Adrenal gland (tissue), 12 donors: ENCODE data around the gene INPP5A. TPM values are rescaled to one million over a fixed set of nuclear protein-coding genes. Genes with fewer than 3 reads are reported as not detected.

ENCODE experiments used
- DNase-seq, 7 donors: peaks; one replicate each; pipeline ENCODE4 v3.0.0-alpha.2; 2019 to 2020
- H3K27ac ChIP-seq, 5 donors: fragments of 200-600 bp; sonication (generic) in 4 of 5; 1 replicate in 3 of 5; 2 replicates in 2 of 5; pipeline versions ENCODE4 v1.5.1 to v1.8.0; 2016 to 2020; ENCODE audit warnings: mild to moderate bottlenecking in 1 of 5
- H3K27me3 ChIP-seq: fragments of 200-600 bp; 2 replicates; pipeline ENCODE4 v1.8.0; 2021
- H3K36me3 ChIP-seq, 2 donors: fragments of 200-600 bp; replicated peaks in 1 of 2; 1 replicate in 1 of 2; 2 replicates in 1 of 2; pipeline versions ENCODE4 v1.5.1 to v1.8.0; 2018 to 2022
- H3K4me1 ChIP-seq, 2 donors: fragments of 200-600 bp; replicated peaks in 1 of 2; 1 replicate in 1 of 2; 2 replicates in 1 of 2; pipeline versions ENCODE4 v1.5.1 to v1.8.0; 2018 to 2021
- H3K4me3 ChIP-seq, 4 donors: fragments of 200-600 bp; sonication (generic) in 3 of 4; one replicate each; pipeline ENCODE4 v1.5.1; 2016 to 2018
- H3K9me3 ChIP-seq, 3 donors: fragments of 200-600 bp; sonication (generic) in 1 of 3; replicated peaks in 1 of 3; 1 replicate in 2 of 3; 2 replicates in 1 of 3; pipeline versions ENCODE4 v1.5.1 to v1.8.0; 2016 to 2021
- CTCF ChIP-seq, 6 experiments: fragments of 450-650 bp in 4 of 6; fragments of 200-600 bp in 2 of 6; sonication (generic) in 1 of 6; IDR thresholded peaks; 1 replicate in 5 of 6; 2 replicates in 1 of 6; pipeline versions ENCODE4 v1.5.1 to v1.8.0; 2016 to 2021; ENCODE audit warnings: antibody characterized with exemption in 6 of 6, mild to moderate bottlenecking in 2 of 6, moderate library complexity in 1 of 6
- POLR2A ChIP-seq, 2 donors: fragments of 450-650 bp; IDR thresholded peaks; one replicate each; pipeline ENCODE4 v1.6.1; 2017; ENCODE audit warnings: antibody characterized with exemption in 2 of 2, mild to moderate bottlenecking in 2 of 2, moderate library complexity in 1 of 2
- whole genome bisulfite sequencing, 4 donors: extraction: QIAGEN DNeasy Blood & Tissue Kit in 2 of 4; methylation state at CpG; one replicate each; pipeline versions ENCODE4 v1.1.5 to v1.1.7; 2013 to 2017; 5-methylcytosine and 5-hydroxymethylcytosine counted together
- intact Hi-C, 2 donors: fragments of 100-400 bp; cut with DNase I; formaldehyde crosslinking; loops; one replicate each; pipeline versions ENCODE4 v1.14.1 to v1.15.0; 2022 to 2023
- polyA plus RNA-seq, 3 donors: library from polyadenylated mRNA; stranded (reverse); fragments of 200-250 nt in 2 of 3; fragments of 350-450 nt in 1 of 3; fragmentation: Illumina TruSeq in 1 of 3; extraction: RNeasy Lipid Tissue Mini Kit (QIAGEN cat#74804) in 1 of 3; gene quantifications; one replicate each; pipeline ENCODE4 v1.2.3, GENCODE V29; 2013 to 2014
- total RNA-seq, 9 donors: library from RNA; depleted of rRNA in 4 of 9; stranded (reverse); fragments of >200 nt in 4 of 9; fragments of 120-200 nt in 1 of 9; fragmentation: NEBNext Ultra II Directional in 1 of 9; extraction: Animal tissue kit (Norgen Biotek cat#: 25700) in 1 of 9; gene quantifications; one replicate each; pipeline versions ENCODE4 v1.1.0 to v1.2.4, GENCODE V29; 2013 to 2023
- donor health status: healthy with polysubstance abuse.
- donor health status: Bipolar disorder and iron deficiency.
- donor health status: DM: yes; HTN: yes; CAD: no.
- donor health status: DM: no; HTN: no; CAD: no.
- donor health status: DM: no; HTN: no; CAD: no.
- donor health status: DM: yes; HTN: yes; CAD: no.

The INPP5A gene
- total and polyA plus RNA-seq, 12 donors: 13.5 to 62.9 (median 37.5) TPM

DNA sequence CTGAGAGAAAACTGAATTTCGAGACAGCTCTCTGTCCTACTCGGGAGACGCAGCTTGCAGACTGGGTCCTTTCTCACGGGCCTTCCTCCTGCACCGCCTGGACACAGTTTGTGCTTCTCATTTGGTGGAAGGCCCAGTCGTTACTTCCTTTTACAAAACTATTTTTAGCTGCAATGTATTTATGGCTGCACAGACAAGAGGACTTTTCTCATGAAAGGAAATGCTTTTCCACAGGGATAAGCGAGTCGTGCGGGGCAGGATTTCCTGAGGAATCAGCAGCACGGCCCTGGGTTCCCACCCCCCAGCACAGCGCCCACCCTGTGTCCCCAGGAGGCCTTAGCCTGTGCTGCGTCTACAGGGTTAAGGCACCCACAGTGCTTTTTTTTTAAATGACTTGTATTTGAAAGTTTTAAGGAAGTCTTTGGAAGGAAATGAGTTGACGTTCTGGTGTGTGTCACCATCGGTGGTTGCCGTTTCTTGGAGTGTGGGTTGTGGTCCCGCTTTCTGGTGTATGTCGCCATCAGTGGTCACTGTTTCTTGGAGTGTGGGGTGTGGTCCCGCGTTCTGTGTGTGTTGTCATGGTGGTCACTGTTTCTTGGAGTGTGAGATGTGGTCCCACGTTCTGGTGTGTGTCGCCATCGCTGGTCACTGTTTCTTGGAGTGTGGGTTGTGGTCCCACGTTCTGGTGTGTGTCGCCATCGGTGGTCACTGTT is 50.9 kb downstream of the INPP5A start:
- H3K4me3 ChIP-seq: no peak overlapping the region
- no peaks in the 10 kb centered on the region for H3K27me3 ChIP-seq
- H3K36me3 ChIP-seq: no peaks in the 10 kb centered on the region
- H3K9me3 ChIP-seq: no peaks in the 10 kb centered on the region
- intact Hi-C loops: no loop called here
- WGBS, 4 donors: 54 to 65% (median 63%) methylated on average over 25 of the region's 25 CpGs
- peak in 1 of 2 donors; percentile 24 for TF ChIP-seq POLR2A (IDR thresholded peaks at IDR 0.05)
- TF ChIP-seq CTCF (IDR thresholded peaks at IDR 0.05): no peak
- peak in 3 of 7 donors; percentile 56 to 77 (median 64) for DNase-seq
- H3K4me1 ChIP-seq: peaks cover 4 to 65% of the 10 kb centered on the region in 2 donors
- peak overlapping the region in 3 of 5 donors; percentile 30 to 85 (median 71) for H3K27ac ChIP-seq

DNA sequence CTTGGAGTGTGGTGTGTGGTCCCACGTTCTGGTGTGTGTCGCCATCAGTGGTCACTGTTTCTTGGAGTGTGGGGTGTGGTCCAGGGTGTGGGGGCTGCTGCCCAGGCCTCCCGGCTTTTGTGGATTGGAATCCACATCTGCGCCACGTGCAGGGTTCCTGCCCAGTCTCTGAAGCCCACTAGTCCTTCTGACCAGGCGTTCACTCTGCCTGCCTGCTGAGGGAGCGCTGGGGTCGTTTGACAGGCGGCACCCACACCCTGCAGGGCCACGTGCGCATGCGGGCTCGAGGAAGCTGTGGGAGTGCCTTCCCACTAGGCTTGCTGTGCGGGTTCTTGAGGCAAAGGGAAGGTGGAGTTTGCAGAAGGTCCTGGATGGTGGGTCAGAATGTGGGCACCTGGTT is 51.4 kb downstream of the INPP5A start:
- no peak for DNase-seq
- WGBS, 4 donors: 71 to 83% (median 76%) methylated on average over 7 to 14 of the region's 14 CpGs
- TF ChIP-seq CTCF (IDR thresholded peaks at IDR 0.05): no peak
- no peak for TF ChIP-seq POLR2A (IDR thresholded peaks at IDR 0.05)
- H3K4me1 ChIP-seq: peaks cover 7 to 65% of the 10 kb centered on the region in 2 donors
- H3K27ac ChIP-seq: peak overlapping the region in 3 of 5 donors; percentile 30 to 85 (median 34)
- H3K27me3 ChIP-seq: no peaks in the 10 kb centered on the region
- intact Hi-C loops: no loop called here
- no peaks in the 10 kb centered on the region for H3K36me3 ChIP-seq
- H3K9me3 ChIP-seq: no peaks in the 10 kb centered on the region
- no peak overlapping the region for H3K4me3 ChIP-seq

DNA sequence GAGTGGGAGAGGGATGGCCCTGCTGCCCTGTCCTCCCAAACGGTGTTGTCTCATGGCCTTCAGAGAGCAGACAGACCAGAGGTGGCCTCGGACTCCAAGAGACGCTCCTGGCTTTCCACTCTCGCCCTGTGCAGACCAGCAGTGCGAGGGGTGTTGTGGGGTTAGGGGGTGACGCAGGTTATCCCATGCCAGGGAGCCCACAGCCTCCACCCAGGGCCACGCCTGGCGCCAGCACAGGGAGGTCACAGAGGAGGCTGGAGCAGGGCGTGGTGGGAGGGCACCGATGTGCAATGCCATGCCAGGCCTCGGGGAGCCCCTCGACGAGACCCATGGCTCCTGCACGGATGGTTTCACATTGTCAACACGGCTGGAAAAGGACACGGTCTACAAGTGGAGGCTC is 52.1 kb downstream of the INPP5A start:
- Histone ChIP-seq H3K27me3 (no peaks in the 10 kb centered on the region), H3K4me1 (peaks cover 7 to 65% of the 10 kb centered on the region in 2 donors), H3K9me3 (no peaks in the 10 kb centered on the region), H3K36me3 (no peaks in the 10 kb centered on the region), H3K4me3 (no peak overlapping the region), H3K27ac (peak overlapping the region in 1 of 5 donors; percentile 85)
- DNase-seq: no peak
- intact Hi-C loops: no loop called here
- WGBS, 4 donors: 89 to 96% (median 93%) methylated on average over 6 to 16 of the region's 16 CpGs
- TF ChIP-seq POLR2A (IDR thresholded peaks at IDR 0.05): no peak
- no peak for TF ChIP-seq CTCF (IDR thresholded peaks at IDR 0.05)

GRCh38 chr10:132590094-132590751 is 52.6 kb downstream of the INPP5A start:
- intact Hi-C loops: no loop called here
- Histone ChIP-seq H3K4me3 (no peak overlapping the region), H3K9me3 (no peaks in the 10 kb centered on the region), H3K36me3 (no peaks in the 10 kb centered on the region), H3K4me1 (peaks cover 7 to 65% of the 10 kb centered on the region in 2 donors), H3K27ac (peak overlapping the region in 3 of 5 donors; percentile 38 to 85 (median 59)), H3K27me3 (no peaks in the 10 kb centered on the region)
- no peak for DNase-seq
- 88 to 95% (median 93%) methylated on average over 31 to 33 of the region's 33 CpGs for WGBS, 4 donors
- TF ChIP-seq POLR2A (IDR thresholded peaks at IDR 0.05): no peak
- TF ChIP-seq CTCF (IDR thresholded peaks at IDR 0.05): no peak
